Smooth muscle cell (in vitro differentiated cells): Measurements from ENCODE around the gene UQCC2. TPM values are rescaled to one million over a fixed set of nuclear protein-coding genes. Genes with fewer than 3 reads are reported as not detected.

Experiments
- DNase-seq: peaks from one replicate; lab custom pipeline; 2025; ENCODE audit not compliant: unreplicated experiment; lab: John Stamatoyannopoulos, UW
- H2AFZ ChIP-seq: fragments of 200-600 bp; sonication (generic); 2 replicates; pipeline ENCODE4 v1.6.0; 2016; ENCODE audit warnings: antibody characterized with exemption, low read depth, mild to moderate bottlenecking
- H3F3A ChIP-seq: fragments of 200-600 bp; sonication (generic); 2 replicates; pipeline ENCODE4 v1.6.0; 2017; ENCODE audit warnings: antibody characterized with exemption, low read depth
- H3K27ac ChIP-seq: fragments of 200-600 bp; sonication (generic); 2 replicates; pipeline ENCODE4 v1.5.1; 2016; ENCODE audit warnings: low read depth, mild to moderate bottlenecking
- H3K27me3 ChIP-seq: fragments of 200-600 bp; sonication (generic); 2 replicates; pipeline ENCODE4 v1.6.1; 2016; ENCODE audit warnings: low read depth, mild to moderate bottlenecking
- H3K36me3 ChIP-seq: fragments of 200-600 bp; sonication (generic); 2 replicates; pipeline ENCODE4 v1.5.1; 2016; ENCODE audit warnings: low read depth
- H3K4me1 ChIP-seq: fragments of 200-600 bp; sonication (generic); 2 replicates; pipeline ENCODE4 v1.5.1; 2016; ENCODE audit warnings: low read depth
- H3K4me2 ChIP-seq: fragments of 200-600 bp; sonication (generic); 2 replicates; pipeline ENCODE4 v1.6.0; 2016; ENCODE audit warnings: mild to moderate bottlenecking
- H3K4me3 ChIP-seq: fragments of 200-600 bp; sonication (generic); 2 replicates; pipeline ENCODE4 v1.5.1; 2016; ENCODE audit warnings: mild to moderate bottlenecking
- H3K79me2 ChIP-seq: fragments of 200-600 bp; sonication (generic); 2 replicates; pipeline ENCODE4 v1.6.0; 2016; ENCODE audit warnings: low read depth, mild to moderate bottlenecking
- H3K9ac ChIP-seq: fragments of 200-600 bp; sonication (generic); 2 replicates; pipeline ENCODE4 v1.6.0; 2016; ENCODE audit warnings: low read depth
- H3K9me3 ChIP-seq: fragments of 200-600 bp; sonication (generic); replicated peaks from 2 replicates; pipeline ENCODE4 v1.5.1; 2016; ENCODE audit warnings: low read depth
- H4K20me1 ChIP-seq: fragments of 200-600 bp; sonication (generic); 2 replicates; pipeline ENCODE4 v1.6.0; 2016; ENCODE audit warnings: low read depth
- WGBS: methylation state at CpG from one replicate; pipeline ENCODE4 v1.1.7; 2016; ENCODE audit warnings: low lambda C conversion rate; 5-methylcytosine and 5-hydroxymethylcytosine counted together
- polyA plus RNA-seq: library from polyadenylated mRNA; unstranded; fragments of >200 nt; fragmentation: Nextera tagmentation; extraction: Ambion mirVana; gene quantifications from 2 replicates; pipeline ENCODE4 v1.2.1, GENCODE V29; 2016
- total RNA-seq: library from RNA; depleted of rRNA; stranded (reverse); fragments of >200 nt; gene quantifications from 2 replicates; pipeline ENCODE4 v1.2.3, GENCODE V29; 2014
- TF ChIP-seq, protein P1 (sequence below): fragments of 200-600 bp; sonication (generic); IDR thresholded peaks from 2 replicates; pipeline ENCODE4 v1.5.1; 2017; ENCODE audit warnings: borderline replicate concordance, mild to moderate bottlenecking, antibody characterized with exemption; ENCODE audit not compliant: insufficient read depth, poor library complexity, severe bottlenecking

UQCC2 gene
- total and polyA plus RNA-seq, 2 experiments from 2014 or later, result 67.3 to 208 TPM

DNA sequence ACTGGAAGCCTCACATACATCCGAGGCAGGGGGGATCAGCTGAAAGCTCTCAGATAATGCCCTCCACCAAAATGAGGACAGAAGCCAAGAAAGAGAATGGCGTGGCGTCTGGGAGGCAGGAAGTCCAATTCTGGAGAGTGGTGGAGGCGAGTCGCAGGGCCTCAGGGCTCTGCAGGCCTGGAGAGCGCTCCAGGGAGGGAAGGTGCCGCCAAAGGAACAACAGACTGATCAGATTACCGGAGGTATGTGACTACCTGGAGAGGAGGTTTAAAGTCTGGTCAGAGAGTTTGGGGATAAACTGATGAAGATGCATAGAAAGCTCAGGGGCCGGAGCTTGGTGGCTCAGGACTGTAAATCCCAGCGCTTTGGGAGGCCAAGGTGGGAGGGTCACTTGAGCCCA is 46.4 kb upstream of the UQCC2 start:
- Histone ChIP-seq H3K4me2 (no peak overlapping the region), H3K9ac (no peak overlapping the region), H3K27ac (no peak overlapping the region), H3K36me3 (no peaks in the 10 kb centered on the region), H4K20me1 (no peaks in the 10 kb centered on the region), H3K79me2 (no peaks in the 10 kb centered on the region), H3K4me1 (peaks cover 16% of the 10 kb centered on the region), H2AFZ (no peak overlapping the region), H3F3A (no peaks in the 10 kb centered on the region), H3K9me3 (no peaks in the 10 kb centered on the region), H3K27me3 (no peaks in the 10 kb centered on the region), H3K4me3 (no peak overlapping the region)
- WGBS, result 88% methylated on average over 10 of the region's 10 CpGs
- no peak for DNase-seq
- TF ChIP-seq, protein P1, sequence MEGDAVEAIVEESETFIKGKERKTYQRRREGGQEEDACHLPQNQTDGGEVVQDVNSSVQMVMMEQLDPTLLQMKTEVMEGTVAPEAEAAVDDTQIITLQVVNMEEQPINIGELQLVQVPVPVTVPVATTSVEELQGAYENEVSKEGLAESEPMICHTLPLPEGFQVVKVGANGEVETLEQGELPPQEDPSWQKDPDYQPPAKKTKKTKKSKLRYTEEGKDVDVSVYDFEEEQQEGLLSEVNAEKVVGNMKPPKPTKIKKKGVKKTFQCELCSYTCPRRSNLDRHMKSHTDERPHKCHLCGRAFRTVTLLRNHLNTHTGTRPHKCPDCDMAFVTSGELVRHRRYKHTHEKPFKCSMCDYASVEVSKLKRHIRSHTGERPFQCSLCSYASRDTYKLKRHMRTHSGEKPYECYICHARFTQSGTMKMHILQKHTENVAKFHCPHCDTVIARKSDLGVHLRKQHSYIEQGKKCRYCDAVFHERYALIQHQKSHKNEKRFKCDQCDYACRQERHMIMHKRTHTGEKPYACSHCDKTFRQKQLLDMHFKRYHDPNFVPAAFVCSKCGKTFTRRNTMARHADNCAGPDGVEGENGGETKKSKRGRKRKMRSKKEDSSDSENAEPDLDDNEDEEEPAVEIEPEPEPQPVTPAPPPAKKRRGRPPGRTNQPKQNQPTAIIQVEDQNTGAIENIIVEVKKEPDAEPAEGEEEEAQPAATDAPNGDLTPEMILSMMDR, result no peak

DNA sequence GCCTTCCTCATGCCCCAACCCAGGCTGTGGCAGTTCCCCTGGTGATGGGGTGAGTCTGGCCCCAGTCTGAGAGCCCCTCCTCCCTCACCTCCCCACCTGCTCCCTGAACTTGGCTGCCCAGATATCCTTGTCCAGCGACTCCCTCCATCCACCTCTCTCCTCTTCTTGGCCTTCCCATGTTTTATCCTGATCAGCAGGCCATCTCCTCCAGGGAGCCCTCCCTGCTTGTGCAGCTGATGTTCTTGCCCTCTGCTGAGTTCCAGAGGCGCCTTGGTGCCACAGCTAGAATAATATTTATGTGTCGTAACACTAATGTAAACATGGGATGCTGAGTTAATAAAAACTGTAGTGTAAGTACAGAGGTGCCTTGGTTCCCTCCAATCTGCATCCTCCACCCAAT is 45.6 kb upstream of the UQCC2 start:
- Histone ChIP-seq H3K27ac (no peak overlapping the region), H3K9me3 (no peaks in the 10 kb centered on the region), H3K4me2 (no peak overlapping the region), H3K4me3 (no peak overlapping the region), H3F3A (no peaks in the 10 kb centered on the region), H3K9ac (no peak overlapping the region), H4K20me1 (no peaks in the 10 kb centered on the region), H3K79me2 (no peaks in the 10 kb centered on the region), H2AFZ (no peak overlapping the region), H3K27me3 (no peaks in the 10 kb centered on the region), H3K4me1 (peaks cover 21% of the 10 kb centered on the region), H3K36me3 (no peaks in the 10 kb centered on the region)
- TF ChIP-seq, protein P1, result no peak
- WGBS, result 81% methylated on average over 3 of the region's 3 CpGs
- DNase-seq, result no peak

GRCh38 chr6:33756211-33756954 is 44.9 kb upstream of the UQCC2 start:
- no peak for DNase-seq
- Histone ChIP-seq H2AFZ (no peak overlapping the region), H3K79me2 (no peaks in the 10 kb centered on the region), H3K36me3 (no peaks in the 10 kb centered on the region), H3K4me3 (no peak overlapping the region), H3K4me2 (no peak overlapping the region), H3F3A (no peaks in the 10 kb centered on the region), H3K27ac (no peak overlapping the region), H3K27me3 (no peaks in the 10 kb centered on the region), H3K9ac (no peak overlapping the region), H3K4me1 (peaks cover 26% of the 10 kb centered on the region), H4K20me1 (no peaks in the 10 kb centered on the region), H3K9me3 (no peaks in the 10 kb centered on the region)
- 86% methylated on average over 12 of the region's 12 CpGs for WGBS
- TF ChIP-seq, protein P1, result no peak
